Jurkat, Clone E6-1 (cell line): ENCODE results near the gene HADHA. TPM values are rescaled to one million over a fixed set of nuclear protein-coding genes. Genes with fewer than 3 reads are reported as not detected.
A peak's percentile ranks its signal among the peaks of the same experiment; 100 is the strongest.
"Not testable (repeated sequence)": the region's sequence is repeated elsewhere in the genome, so short reads cannot be mapped to it uniquely, and the experiment has no call there.

Experiments used
- DNase-seq: peaks from one replicate; pipeline ENCODE4 v3.0.0-alpha.2; 2011; ENCODE audit warnings: low read depth, low spot score
- H3K4me3 ChIP-seq: 2 replicates; pipeline ENCODE4 v1.5.1; 2011; ENCODE audit warnings: mild to moderate bottlenecking, low read length, control low read depth, moderate library complexity
- polyA plus RNA-seq: library from polyadenylated mRNA; unstranded; fragments of >200 nt; gene quantifications from one replicate; pipeline ENCODE4 v1.2.1, GENCODE V29; 2012; ENCODE audit warnings: missing spikeins; ENCODE audit not compliant: insufficient read length, insufficient read depth

HADHA gene
- 138 TPM for polyA plus RNA-seq

DNA sequence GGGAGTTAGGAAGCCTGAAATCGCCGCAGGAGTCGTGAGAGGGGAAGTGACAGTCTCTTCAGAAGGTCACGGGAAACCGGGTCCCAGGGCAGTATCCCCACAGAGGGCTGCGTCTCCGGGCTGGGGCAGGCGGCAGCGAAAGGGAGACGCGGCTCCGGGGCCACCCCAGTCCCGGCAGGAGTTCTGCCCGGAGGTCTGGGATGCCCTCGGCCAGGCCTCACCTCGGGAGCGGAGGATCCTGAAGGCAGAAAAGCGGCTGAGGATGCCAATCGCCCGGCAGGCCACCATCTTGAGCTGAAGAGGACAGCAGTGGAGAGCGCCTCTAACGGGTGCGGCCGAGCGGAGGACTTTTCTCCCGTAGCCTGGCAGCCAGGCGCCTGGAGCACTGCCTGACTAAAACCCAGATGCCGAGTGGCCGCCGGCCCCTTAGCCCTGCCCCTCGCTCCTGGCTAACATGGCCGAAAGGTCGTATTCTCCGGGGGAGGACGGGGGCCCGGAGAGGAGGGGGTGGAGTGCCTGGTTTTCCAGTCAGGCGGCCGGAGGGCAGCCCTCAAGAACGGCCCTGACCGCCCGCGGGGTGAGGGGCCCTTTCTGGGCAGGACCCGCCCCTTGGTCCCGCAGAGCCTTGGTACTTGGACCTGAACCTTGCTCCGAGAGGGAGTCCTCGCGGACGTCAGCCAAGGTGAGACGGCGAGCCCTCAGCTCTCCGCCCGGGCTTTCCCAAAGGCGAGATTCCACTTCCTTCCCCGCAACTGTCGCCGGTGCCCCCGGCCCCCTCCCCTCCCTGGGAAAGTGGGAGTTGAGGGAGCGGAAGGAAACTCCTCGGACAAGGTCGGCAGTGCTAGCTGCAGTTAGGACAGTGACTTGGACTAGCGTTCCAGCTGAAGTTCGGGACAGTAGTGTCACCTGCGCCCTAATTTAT is at the start of gene HADHA, which contains the start of gene HADHB:
Gene HADHA (minus strand): TSS at position 324 of the 922 bp plus-strand sequence. CDS start 36 bp downstream, at position 288.
Gene HADHB (plus strand): TSS at position 631 of the 922 bp plus-strand sequence. CDS start 9,316 bp downstream, outside the sequence.
- peak within 1 kb of the TSS; percentile 98 for H3K4me3 ChIP-seq
- peak; percentile 73 for DNase-seq

DNA sequence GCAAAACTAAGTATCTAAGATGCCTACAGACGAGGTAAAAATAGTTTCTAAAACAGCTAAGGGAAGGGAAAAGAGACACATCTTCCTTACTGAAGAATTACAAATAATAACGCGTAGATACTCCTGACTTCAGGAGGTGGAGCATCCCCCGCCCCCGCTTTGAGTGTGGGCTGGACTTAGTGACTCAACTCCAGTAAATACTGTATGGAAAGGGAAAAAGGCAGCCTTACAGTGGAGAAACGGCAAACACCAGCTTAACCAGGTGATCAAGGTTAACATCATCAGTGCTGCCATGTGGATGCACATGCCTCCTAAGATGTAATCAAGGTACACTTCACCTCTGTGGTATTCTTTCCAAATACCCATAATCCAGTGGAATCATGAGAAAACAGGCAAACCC is 48.2 kb upstream of the HADHA start:
- DNase-seq, result no peak
- H3K4me3 ChIP-seq, result no peak overlapping the region

DNA sequence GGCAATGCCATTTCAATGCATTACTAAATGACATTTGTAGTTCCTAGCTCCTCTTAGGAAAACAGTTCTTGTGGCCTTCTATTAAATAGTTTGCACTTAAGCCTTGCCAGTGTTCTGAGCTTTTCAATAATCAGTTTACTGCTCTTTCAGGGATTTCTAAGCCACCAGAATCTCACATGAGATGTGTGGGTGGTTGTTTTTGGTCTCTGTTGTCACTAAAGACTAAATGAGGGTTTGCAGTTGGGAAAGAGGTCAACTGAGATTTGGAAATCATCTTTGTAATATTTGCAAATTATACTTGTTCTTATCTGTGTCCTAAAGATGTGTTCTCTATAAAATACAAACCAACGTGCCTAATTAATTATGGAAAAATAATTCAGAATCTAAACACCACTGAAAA is 45.6 kb upstream of the HADHA start:
- no peak overlapping the region for H3K4me3 ChIP-seq
- no peak for DNase-seq

DNA sequence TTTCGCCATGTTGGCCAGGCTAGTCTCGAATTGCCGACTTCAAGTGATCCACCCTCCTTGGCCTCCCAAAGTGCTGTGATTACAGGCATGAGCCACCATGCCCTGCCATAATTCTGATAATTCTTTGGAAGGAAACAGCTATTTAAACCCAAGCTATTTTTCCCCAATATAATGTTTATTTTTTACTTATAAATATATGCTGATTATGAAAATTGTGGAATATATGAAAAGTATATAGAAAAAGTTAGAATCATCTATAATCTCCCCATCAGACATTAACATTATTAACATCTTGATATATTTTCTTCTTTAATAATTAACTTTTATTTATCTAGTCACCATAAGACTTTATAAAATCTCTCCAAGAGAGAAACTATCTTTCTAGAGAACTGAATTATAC is 41.5 kb upstream of the HADHA start:
- H3K4me3 ChIP-seq, result no peak overlapping the region
- no peak for DNase-seq

DNA sequence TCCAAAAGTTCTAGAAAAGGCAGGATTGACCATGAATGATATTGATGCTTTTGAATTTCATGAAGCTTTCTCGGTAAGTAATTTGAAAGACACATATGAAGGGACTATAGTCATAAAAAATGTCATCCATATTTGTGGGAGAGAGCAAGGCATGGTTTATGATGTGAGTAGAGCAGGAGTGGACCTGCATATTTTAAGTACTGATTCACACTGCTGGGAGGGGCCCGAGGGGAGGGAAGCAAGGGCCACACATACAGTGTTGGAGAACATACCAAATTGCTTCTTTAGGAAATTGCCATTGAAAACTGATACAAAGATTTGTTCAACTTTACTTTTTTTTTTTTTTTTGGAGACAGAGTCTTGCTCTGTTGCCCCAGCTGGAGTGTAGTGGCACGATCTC is 39.7 kb upstream of the HADHA start:
- DNase-seq, result no peak
- H3K4me3 ChIP-seq, result no peak overlapping the region

DNA sequence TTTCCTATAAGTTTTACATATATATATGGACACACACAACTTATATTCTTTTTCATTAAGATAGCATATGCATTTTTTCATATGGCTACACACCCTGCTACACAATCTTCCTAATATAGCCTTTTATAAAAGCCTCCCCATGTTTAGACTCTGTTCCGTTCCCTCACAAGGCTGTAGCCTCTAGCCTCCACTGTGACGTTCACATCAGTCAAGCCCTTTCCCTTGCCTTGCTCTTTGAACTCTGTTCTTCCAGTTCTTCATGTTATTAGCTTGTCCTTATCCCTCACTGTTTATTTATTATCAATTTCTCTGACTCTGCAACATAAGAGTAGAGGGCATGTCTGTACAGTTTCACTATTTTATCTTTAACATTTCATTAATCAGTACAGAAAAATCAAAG is 39.2 kb upstream of the HADHA start:
- no peak for DNase-seq
- no peak overlapping the region for H3K4me3 ChIP-seq

DNA sequence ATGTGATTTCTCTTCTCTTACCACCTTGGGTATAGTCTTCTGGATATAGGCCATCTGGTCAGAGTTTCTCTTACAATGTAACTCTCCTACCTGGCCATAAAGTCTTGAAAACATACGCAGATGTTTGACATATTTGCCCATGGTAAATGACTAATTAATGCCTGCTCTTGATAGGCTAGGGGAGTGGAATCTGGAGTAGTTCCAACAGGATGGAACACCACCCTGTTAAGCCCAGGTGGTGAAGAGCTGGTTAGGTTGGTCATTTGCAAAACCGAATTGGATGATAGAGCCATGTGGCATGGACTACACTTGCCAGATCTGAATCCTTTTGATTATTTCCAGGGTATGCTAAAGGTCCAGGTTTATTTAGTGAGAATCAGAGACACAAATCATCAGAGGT is 36.8 kb upstream of the HADHA start:
- no peak overlapping the region for H3K4me3 ChIP-seq
- DNase-seq, result no peak

DNA sequence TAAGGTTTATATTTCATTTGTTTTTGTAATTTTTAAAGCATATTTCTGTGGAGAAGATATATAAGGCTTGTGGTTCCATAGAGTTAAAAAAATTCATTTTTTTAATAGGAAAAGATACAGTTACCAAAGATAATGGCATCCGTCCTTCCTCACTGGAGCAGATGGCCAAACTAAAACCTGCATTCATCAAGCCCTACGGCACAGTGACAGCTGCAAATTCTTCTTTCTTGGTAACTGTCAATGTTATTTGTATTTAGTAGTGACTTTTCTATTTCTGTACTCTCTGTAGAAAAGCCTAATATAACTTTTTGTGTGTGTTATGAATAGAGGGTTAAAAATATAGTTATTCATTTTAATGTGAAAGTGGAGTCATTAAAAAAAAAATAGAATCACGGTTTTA is 35.5 kb upstream of the HADHA start:
- no peak for DNase-seq
- no peak overlapping the region for H3K4me3 ChIP-seq

DNA sequence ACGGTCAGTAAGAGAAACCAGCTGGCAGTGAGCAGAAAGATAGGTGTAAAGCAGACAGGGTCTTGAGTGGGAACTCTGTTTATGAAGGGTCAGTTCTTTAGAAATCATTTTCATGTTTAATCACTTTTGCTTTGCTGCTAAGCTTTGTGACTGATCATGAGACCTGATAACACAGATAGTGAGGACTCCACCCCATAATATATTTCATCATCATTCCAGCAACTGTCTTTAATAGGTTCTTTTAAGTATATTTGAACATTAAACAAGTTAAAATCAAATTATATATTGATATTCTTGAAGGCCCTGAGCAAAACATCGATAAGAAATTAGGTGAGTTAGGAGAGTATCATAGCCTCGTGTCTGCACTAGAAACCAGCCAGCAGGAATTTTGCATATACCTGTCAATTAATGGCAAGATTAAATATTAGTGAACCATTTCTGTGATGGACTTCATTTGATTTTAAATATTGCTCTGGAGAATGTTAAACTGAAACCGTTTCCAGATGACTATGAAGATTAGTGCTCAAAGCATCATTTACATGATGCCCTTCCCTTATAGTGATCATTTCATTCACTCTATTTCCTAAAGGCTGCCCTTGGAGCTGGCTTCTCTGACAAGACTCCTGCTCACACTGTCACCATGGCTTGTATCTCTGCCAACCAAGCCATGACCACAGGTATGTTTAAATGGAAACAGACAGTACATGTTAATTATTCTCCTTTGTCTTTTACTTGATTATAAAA is 32.2 kb upstream of the HADHA start:
- DNase-seq, result no peak
- no peak overlapping the region for H3K4me3 ChIP-seq

DNA sequence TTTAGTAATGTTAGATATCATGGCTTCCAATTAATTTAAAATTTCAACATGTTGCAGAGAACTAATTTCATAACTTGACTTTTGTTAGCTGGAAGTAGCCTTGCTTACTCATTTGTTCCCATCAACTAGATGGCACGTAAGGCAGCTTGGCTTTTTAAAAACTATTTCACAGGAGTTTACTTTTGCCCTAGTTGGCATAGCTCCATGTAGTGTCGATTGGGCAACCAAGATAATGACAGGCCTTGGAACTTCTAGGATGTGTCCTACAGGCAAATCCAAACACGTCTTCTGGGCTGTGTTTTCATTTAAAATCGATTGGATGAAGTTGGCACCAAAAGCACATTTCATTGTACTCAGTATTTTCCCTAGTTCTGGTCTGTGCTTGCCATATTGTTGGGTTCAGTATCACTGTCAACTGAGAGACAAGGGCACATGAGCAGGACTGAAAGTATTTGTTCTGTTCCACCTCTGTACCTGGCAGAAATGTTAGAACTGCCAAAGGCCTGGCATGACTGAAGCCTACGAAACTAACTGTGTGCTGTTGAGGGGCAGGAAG is 29.7 kb upstream of the HADHA start:
- DNase-seq, result no peak
- H3K4me3 ChIP-seq, result no peak overlapping the region

DNA sequence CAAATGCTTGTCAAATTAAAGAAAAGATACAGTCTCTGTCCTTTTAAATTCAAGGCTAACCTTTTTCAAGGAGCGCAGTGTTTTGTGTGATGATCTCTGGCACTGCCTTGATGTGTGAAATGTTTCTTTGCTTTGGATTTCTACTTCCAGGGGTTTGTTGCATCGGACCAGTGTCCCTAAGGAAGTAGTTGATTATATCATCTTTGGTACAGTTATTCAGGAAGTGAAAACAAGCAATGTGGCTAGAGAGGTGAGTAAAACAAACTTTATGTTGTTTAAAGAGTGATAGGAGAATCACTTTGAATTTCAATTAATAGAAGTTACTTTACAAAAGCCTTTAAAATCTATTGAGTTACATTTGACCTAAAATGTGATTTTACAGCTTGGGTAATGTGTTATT is 29.1 kb upstream of the HADHA start:
- H3K4me3 ChIP-seq, result no peak overlapping the region
- no peak for DNase-seq

DNA sequence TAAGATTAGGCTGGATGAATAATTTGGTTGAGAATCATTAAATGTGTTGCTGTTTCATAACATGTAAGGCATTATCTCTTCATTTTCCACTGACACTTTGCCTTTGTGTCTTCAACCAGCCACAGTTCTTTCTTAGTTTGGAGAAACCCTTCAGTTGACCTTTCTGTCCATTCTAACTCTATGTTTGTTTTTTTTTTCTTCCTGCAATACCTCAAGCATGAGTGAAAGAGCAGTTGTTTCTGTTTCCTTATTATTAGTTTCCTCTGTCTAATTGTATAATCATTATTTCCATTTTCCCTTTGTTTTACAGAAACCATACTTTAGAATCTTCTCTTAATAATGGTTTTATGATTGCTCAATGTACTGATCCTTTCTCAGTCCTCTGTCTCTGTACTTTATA is 25.9 kb upstream of the HADHA start:
- no peak overlapping the region for H3K4me3 ChIP-seq
- DNase-seq, result no peak

DNA sequence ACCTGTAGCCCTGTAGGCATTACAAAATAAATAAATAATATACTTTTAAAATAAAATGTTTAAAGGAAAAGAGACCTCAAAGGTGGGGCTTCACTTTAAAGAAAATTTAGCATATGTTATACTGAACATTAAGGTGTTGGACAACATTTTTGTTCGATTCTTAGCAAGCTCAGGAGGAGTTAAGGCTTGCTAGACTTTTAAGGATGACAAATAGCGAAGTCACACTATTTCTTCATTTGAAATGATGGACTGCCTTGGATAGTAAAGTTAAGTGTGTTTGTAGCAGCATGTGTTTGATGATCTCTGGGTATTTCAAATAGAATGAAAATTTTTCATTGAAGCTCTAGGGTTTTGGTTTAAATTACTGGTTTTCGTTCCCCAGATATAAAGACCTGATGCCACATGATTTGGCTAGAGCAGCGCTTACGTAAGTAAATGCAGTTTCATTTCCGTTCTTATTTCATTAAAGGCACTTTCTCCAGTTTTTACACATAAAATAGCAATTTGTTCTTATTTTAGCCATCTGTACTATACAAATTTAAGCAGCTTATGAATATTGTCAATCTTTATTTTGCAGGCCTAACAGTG is 25.2 kb upstream of the HADHA start:
- no peak for DNase-seq
- no peak overlapping the region for H3K4me3 ChIP-seq

DNA sequence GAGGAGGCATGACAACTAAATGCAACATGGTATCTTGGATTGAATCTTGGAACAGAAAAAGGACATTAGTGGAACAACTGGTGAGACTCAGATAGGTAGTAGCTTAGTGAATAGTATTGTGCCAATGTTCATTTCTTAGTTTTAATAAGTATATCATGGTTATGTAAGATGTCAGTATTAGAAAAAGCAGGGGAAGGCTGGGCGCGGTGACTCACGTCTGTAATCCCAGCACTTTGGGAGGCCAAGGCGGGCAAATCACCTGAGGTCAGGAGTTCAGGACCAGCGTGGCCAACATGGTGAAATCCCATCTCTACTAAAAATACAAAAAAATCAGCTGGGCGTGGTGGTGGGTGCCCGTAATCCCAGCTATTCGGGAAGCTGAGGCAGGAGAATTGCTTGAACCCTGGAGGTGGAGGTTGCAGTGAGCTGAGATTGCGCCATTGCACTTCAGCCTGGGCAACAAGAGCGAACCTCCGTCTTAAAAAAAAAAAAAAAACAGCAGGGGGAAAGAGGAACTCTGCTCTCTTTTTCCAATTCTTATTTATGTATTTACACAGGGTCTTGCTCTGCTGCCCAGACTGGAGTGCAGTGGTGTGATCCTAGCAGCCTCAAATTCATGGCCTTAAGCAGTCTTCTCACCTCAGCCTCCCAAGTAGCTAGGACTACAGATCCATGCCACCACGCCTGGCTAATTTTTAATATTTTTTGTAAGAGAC is 24.4 kb upstream of the HADHA start:
- DNase-seq, H3K4me3 ChIP-seq: not testable (repeated sequence)

DNA sequence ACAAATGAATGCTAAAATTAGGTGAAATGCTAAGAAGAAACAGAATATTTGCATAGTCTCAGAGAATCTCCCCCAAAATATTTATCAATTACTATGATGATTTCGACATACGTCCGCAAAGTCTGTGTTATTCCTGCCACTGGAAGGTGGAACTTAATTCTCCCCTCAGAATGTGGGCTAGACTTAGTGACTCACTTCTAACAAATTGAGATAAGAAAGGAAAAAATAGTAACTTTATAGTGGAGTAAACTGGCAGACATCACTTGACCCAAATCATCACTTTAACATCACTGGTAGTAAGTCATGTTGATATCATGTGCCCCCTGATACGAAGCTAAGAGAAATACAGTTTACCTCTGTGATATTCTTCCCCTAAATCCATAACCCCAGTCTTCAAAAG is 23.8 kb upstream of the HADHA start:
- no peak for DNase-seq
- no peak overlapping the region for H3K4me3 ChIP-seq

DNA sequence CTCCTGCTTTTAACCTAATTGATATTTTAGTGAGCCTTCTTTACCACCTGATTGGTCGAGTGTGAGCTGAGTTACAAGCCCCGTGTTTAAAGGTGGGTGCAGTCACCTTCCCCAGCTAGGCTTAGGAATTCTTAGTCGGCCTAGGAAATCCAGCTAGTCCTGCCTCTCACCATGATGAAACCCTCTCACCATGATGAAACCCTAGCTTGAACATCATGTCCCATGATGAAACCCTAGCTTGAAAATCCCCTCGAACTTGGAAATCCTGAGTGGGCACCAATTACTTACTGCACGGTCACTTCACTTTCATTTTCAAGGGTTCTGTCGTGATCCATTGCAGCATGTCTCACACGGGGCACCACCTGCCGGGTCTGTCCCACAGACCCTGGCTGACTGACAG is 14.4 kb upstream of the HADHA start:
- DNase-seq, H3K4me3 ChIP-seq: not testable (repeated sequence)

DNA sequence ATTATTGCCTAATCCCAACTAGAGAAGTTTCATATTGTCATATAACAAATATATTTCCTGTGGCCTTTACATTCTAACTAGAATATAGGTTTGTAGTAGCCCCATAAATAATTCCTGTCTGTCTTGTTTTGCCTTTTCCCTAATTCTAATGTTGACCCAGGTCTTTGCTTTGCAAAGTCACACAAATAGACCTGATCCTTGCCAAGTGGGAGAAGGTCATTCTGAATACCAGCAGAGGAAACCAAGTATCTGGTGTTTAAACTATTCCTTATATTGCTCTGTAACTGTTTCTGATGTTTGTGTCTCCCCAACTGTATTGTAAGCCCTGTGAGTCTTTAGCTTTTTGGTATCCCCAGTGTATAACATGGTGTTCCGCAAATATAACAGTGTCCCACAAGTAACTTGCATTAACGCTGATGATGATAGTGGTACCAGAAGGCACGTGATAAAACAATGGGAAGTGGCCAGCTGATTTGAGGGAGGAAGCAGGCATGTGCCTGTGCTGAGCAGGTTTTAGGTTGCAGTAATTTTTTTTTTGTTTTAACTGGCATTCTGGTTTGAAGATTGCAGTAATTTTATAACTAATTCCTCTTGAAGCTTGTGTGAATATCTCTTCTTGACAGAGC is 11.4 kb upstream of the HADHA start:
- H3K4me3 ChIP-seq, result no peak overlapping the region
- DNase-seq, result no peak

DNA sequence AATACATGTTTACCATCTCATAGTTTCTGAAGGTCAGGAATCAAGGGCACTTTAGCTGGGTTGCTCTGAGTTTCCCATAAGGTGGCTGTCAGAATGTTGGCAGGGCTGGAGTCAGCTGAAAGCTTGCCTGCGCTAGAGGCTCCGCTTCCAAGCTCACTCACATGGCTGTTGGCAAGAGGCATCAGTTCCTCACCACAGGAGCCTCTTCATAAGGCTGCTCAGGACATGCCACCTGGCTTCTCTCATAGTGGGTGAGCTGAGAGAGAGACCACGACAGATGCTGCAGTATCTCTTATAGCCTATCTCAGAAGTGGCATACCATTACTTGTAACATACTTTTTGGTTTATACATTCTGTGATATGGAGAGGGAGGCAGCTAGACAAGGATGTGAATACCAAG is 7.5 kb upstream of the HADHA start:
- H3K4me3 ChIP-seq, result no peak overlapping the region
- peak; percentile 67 for DNase-seq

DNA sequence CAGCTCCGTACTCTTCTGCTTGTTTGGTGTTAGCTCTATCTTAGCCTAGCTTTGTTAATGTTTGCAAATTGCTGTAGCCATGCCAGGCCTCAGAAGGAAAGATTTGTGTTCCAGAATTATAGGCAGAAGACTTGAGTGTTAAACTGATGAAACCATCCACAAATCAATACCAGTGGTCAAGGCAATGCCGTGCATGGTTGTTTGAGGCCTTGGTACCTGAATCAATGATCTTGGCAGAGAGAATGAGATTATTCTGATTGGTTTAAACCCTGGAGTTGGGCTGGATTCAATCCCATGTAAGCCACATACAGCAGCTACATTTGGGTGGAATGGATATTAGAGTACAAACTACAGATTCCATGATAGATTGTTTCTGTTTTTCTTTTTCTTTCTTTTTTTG is 5.2 kb upstream of the HADHA start:
- DNase-seq, result no peak

More for the DNA sequence above, 5.2 kb upstream of the HADHA start:
- no peak overlapping the region for H3K4me3 ChIP-seq
